ENCODE measurements around the gene CELSR2. TPM values are rescaled to one million over a fixed set of nuclear protein-coding genes. Genes with fewer than 3 reads are reported as not detected.

Gene CELSR2
- total and polyA plus RNA-seq, 2 of the 8 experiments (the other 6 are each of a cell fraction or from before 2014, with no cell fraction given), result 12.0 to 27.7 TPM

DNA sequence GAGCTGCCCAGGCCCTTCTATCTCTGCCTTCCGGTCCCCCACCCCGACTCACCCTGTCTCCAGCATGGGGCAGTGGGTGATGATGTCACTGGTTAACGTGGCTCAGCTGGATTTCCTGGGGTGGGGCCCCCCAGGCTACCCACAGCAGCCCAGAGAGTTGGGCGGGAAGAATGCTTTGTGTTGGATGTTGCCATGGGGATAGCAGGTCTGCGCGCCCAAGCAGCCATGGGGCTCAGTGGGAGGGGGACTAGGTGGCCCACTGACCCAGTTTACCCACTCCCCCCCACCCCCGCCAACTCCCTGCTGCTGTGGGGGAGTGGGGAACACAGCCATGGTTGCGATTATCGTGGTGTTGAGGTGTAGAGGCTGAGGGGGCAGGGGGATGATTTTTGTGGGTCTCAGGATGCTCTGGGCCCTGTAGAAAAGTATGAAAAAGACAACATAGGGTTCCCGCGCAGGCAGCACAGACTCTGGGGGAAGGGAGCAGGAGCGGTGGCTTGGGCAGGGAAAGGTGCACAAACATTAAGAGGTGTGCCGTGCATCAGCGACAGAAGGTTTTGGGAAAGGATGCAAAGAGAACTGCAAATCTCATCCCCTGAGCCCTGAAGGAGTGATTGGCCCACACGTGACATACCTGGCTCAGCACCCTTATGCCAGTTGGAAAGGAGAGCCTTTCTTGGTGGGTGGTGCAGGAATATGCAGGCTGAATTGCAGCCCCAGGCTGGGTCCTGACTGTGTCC is 8.5 kb downstream of the CELSR2 start:
- no peak overlapping the region for H3K23ac ChIP-seq (ENCODE audit: insufficient read length)
- peaks cover 0 to 7% (median 1%) of the 10 kb centered on the region in 4 experiments; a peak in 3 of 8 replicates for H3K36me3 ChIP-seq (ENCODE audit: control insufficient read depth in 2 of 4, insufficient read depth in 4 of 4, low read length in 3 of 4)
- H4K5ac ChIP-seq (ENCODE audit: insufficient read length, low read depth, low read length), result no peak overlapping the region
- peaks cover 5 to 37% (median 28%) of the 10 kb centered on the region in 4 experiments for H3K4me1 ChIP-seq (replicated peaks in 1 of 4; ENCODE audit: control insufficient read depth in 3 of 4, insufficient read depth in 4 of 4, low read length in 3 of 4)
- no peaks in the 10 kb centered on the region for H4K20me1 ChIP-seq (replicated peaks in 1 of 2; ENCODE audit: control insufficient read depth in 1 of 2, insufficient read depth in 2 of 2, low read length in 2 of 2)
- H2AFZ ChIP-seq (ENCODE audit: low read length), result no peak overlapping the region
- no peak overlapping the region for H3K4me3 ChIP-seq (ENCODE audit: extremely low read depth in 1 of 4, insufficient read depth in 2 of 4, low read depth in 3 of 4, low read length in 4 of 4)
- H2AK5ac ChIP-seq (ENCODE audit: low read depth, low read length), result no peak overlapping the region
- H3K27me3 ChIP-seq (replicated peaks in 1 of 4; ENCODE audit: control insufficient read depth in 3 of 4, extremely low read depth in 1 of 4, insufficient read depth in 3 of 4, low read length in 3 of 4), result no peaks in the 10 kb centered on the region
- WGBS, 2 experiments (ENCODE audit: extremely low coverage in 1 of 2, insufficient coverage in 1 of 2, insufficient read length in 1 of 2, insufficient replicate concordance in 2 of 2, low coverage in 1 of 2, low lambda C conversion rate in 2 of 2, missing lambda C conversion rate in 1 of 2), result 82% methylated on average over 14 of the region's 15 CpGs; no CpG with 5 or more reads in 1 of the 2 experiments
- H4K8ac ChIP-seq (ENCODE audit: extremely low read depth, insufficient read depth, low read length), result peak overlapping the region; percentile 4; the same call in 1 of the 2 replicates
- POLR2A ChIA-PET (ENCODE audit: partially characterized antibody), result interaction anchor here (5.8 to 12.2 kb wide), 2 partner anchors 21 to 44 kb away, joined by 36 to 252 read pairs; partner anchors contain the start of gene SARS1
- peaks cover 0 to 21% of the 10 kb centered on the region in 2 experiments; a peak in 1 of 4 replicates for H3K79me2 ChIP-seq (ENCODE audit: control insufficient read depth in 1 of 2, insufficient read depth in 2 of 2, low read length in 2 of 2)
- H4K91ac ChIP-seq (replicated peaks; ENCODE audit: insufficient read length, low read length), result peak overlapping the region; percentile 41
- H3K56ac ChIP-seq (replicated peaks; ENCODE audit: insufficient read length, low read depth, low read length), result no peak overlapping the region
- no peak overlapping the region for H2BK20ac ChIP-seq (ENCODE audit: low read length)
- H3K4me2 ChIP-seq (ENCODE audit: insufficient read depth in 1 of 2, low read depth in 2 of 2, low read length in 2 of 2), result no peak overlapping the region
- no peak overlapping the region for H3K14ac ChIP-seq (ENCODE audit: insufficient read length)
- no peak for TF ChIP-seq TEAD4 (IDR thresholded peaks at IDR 0.05; ENCODE audit: low read depth, low read length)
- H2BK5ac ChIP-seq (ENCODE audit: low read depth, low read length), result no peak overlapping the region
- DNase-seq (ENCODE audit: low read depth in 1 of 2, low spot score in 2 of 2), result no peak
- H3K4ac ChIP-seq (replicated peaks; ENCODE audit: insufficient read length, low read depth, low read length), result no peak overlapping the region
- H3K23me2 ChIP-seq (ENCODE audit: low read depth, low read length), result no peaks in the 10 kb centered on the region; the same call in 1 of the 2 replicates
- FAIRE-seq, result no peak
- H2BK120ac ChIP-seq (replicated peaks; ENCODE audit: low read depth, low read length), result no peak overlapping the region
- no peaks in the 10 kb centered on the region for H3K9me3 ChIP-seq (ENCODE audit: insufficient read depth in 2 of 2, low read depth in 1 of 2, low read length in 1 of 2)
- no peak overlapping the region for H3K9ac ChIP-seq (replicated peaks in 1 of 4; ENCODE audit: extremely low read depth in 1 of 4, low read depth in 3 of 4, low read length in 3 of 4)
- peaks cover 9% of the 10 kb centered on the region; the same call in 1 of the 2 replicates for H3K79me1 ChIP-seq (ENCODE audit: low read depth, low read length)
- no peak overlapping the region for H3K27ac ChIP-seq (ENCODE audit: low read depth, low read length)
- no peak overlapping the region for H3K18ac ChIP-seq (ENCODE audit: extremely low read depth, low read length)
- 0 out of 2 replicates have a peak overlapping the region, but pooled peaks have one; percentile 8 for H2BK15ac ChIP-seq (ENCODE audit: low read length)
- CTCF ChIA-PET (ENCODE audit: partially characterized antibody), result interaction anchor here (1.0 to 28.7 kb wide), 5 partner anchors 6 to 142 kb away, joined by 5 to 651 read pairs (median 65); partner anchors contain the start of genes PSRC1, SARS1 and SORT1
- no peak overlapping the region for H2BK12ac ChIP-seq (ENCODE audit: low read depth, low read length)

Measured in H1 (cell line).